NCI-H146 treated with DMSO at 0.1 percent for 48 hours (cell line): ENCODE data around the gene BRSK2.
"Not testable (repeated sequence)": the region's sequence is repeated elsewhere in the genome, so short reads cannot be mapped to it uniquely, and the experiment has no call there.

Experiments
- DNase-seq: peaks from one replicate; lab custom pipeline; 2025; ENCODE audit not compliant: unreplicated experiment; lab: John Stamatoyannopoulos, UW

The BRSK2 gene

GRCh38 chr11:1354125-1354938 lies 35.4 kb upstream of the BRSK2 start:
- DNase-seq = no peak

- no peak for DNase-seq
Observed at GRCh38 chr11:1356007-1356435, 33.7 kb upstream of the BRSK2 start.

- no peak for DNase-seq
Observed at GRCh38 chr11:1356478-1356960, 33.2 kb upstream of the BRSK2 start.

GRCh38 chr11:1358286-1358685 lies 31.4 kb upstream of the BRSK2 start:
- no peak for DNase-seq

GRCh38 chr11:1358931-1359330 lies 30.8 kb upstream of the BRSK2 start:
- not testable (repeated sequence) for DNase-seq

GRCh38 chr11:1359556-1359955 lies 30.2 kb upstream of the BRSK2 start:
- DNase-seq = no peak

GRCh38 chr11:1360181-1360834 lies 29.4 kb upstream of the BRSK2 start:
- no peak for DNase-seq

- DNase-seq = no peak
Observed at GRCh38 chr11:1360835-1361357, 28.8 kb upstream of the BRSK2 start.

GRCh38 chr11:1361882-1362281 lies 27.9 kb upstream of the BRSK2 start:
- no peak for DNase-seq

GRCh38 chr11:1367721-1368120 lies 22.0 kb upstream of the BRSK2 start:
- no peak for DNase-seq

GRCh38 chr11:1368216-1368615 lies 21.5 kb upstream of the BRSK2 start:
- no peak for DNase-seq

GRCh38 chr11:1368966-1369365 lies 20.8 kb upstream of the BRSK2 start:
- no peak for DNase-seq

- no peak for DNase-seq
Observed at GRCh38 chr11:1369371-1370005, 20.2 kb upstream of the BRSK2 start.

- DNase-seq = no peak
Observed at GRCh38 chr11:1370186-1371025, 19.3 kb upstream of the BRSK2 start.

GRCh38 chr11:1371026-1371325 lies 18.8 kb upstream of the BRSK2 start:
- DNase-seq = no peak

- DNase-seq = no peak
Observed at GRCh38 chr11:1371377-1371776, 18.4 kb upstream of the BRSK2 start.

- no peak for DNase-seq
Observed at GRCh38 chr11:1371836-1372465, 17.8 kb upstream of the BRSK2 start.

- no peak for DNase-seq
Observed at GRCh38 chr11:1372660-1373059, 17.1 kb upstream of the BRSK2 start.

GRCh38 chr11:1373536-1374214 lies 16.1 kb upstream of the BRSK2 start:
- no peak for DNase-seq
